Measurements from ENCODE around the gene CUL7. TPM values are rescaled to one million over a fixed set of nuclear protein-coding genes. Genes with fewer than 3 reads are reported as not detected.

CUL7 gene
- total and polyA plus RNA-seq, 2 of the 8 experiments (the other 6 are each of a cell fraction or from before 2014, with no cell fraction given), result 10.8 to 15.0 TPM

DNA sequence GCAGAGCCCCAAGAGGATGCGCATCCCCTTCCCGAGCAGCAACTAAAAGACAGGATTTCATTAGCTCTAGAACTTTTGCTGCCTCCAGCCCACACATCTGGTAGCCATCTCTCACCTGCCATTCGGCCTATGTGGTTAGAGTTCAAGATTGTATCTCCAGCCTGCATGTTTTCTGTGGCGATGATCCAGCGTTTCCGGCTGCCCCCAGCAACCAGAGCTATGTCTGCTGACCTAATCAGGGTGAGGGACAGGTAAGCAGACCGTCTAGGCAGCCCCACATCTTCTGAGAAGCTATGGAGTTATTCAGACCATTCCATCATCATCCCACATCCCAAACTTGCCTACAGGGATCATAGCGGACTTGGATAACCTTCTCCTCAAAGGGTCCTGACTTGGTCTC lies 2.3 kb upstream of the CUL7 start:
- FAIRE-seq, result no peak

More for the DNA sequence above, 2.3 kb upstream of the CUL7 start:
- Histone ChIP-seq H3K4me3 (ENCODE audit: extremely low read depth in 1 of 4, insufficient read depth in 2 of 4, low read depth in 3 of 4, low read length in 4 of 4) (no peak overlapping the region), H2BK12ac (ENCODE audit: low read depth, low read length) (no peak overlapping the region), H2AK5ac (ENCODE audit: low read depth, low read length) (no peak overlapping the region), H3K23ac (ENCODE audit: insufficient read length) (no peak overlapping the region), H3K18ac (ENCODE audit: extremely low read depth, low read length) (no peak overlapping the region), H3K9ac (replicated peaks in 1 of 4; ENCODE audit: extremely low read depth in 1 of 4, low read depth in 3 of 4, low read length in 3 of 4) (no peak overlapping the region), H2BK120ac (replicated peaks; ENCODE audit: low read depth, low read length) (no peak overlapping the region), H4K91ac (replicated peaks; ENCODE audit: insufficient read length, low read length) (no peak overlapping the region), H2BK20ac (ENCODE audit: low read length) (no peak overlapping the region), H3K14ac (ENCODE audit: insufficient read length) (no peak overlapping the region), H3K56ac (replicated peaks; ENCODE audit: insufficient read length, low read depth, low read length) (no peak overlapping the region), H3K27ac (ENCODE audit: low read depth, low read length) (no peak overlapping the region), H3K9me3 (ENCODE audit: insufficient read depth in 2 of 2, low read depth in 1 of 2, low read length in 1 of 2) (no peaks in the 10 kb centered on the region), H2AFZ (ENCODE audit: low read length) (no peak overlapping the region), H2BK5ac (ENCODE audit: low read depth, low read length) (no peak overlapping the region; the same call in 1 of the 2 replicates), H2BK15ac (ENCODE audit: low read length) (no peak overlapping the region), H3K79me1 (ENCODE audit: low read depth, low read length) (peaks cover 15% of the 10 kb centered on the region), H3K4me2 (ENCODE audit: insufficient read depth in 1 of 2, low read depth in 2 of 2, low read length in 2 of 2) (no peak overlapping the region), H4K20me1 (replicated peaks in 1 of 2; ENCODE audit: control insufficient read depth in 1 of 2, insufficient read depth in 2 of 2, low read length in 2 of 2) (no peaks in the 10 kb centered on the region), H3K4ac (replicated peaks; ENCODE audit: insufficient read length, low read depth, low read length) (no peak overlapping the region), H3K79me2 (ENCODE audit: control insufficient read depth in 1 of 2, insufficient read depth in 2 of 2, low read length in 2 of 2) (peaks cover 6 to 16% of the 10 kb centered on the region in 2 experiments; a peak in 3 of 4 replicates), H3K23me2 (ENCODE audit: low read depth, low read length) (peaks cover 17% of the 10 kb centered on the region), H4K8ac (ENCODE audit: extremely low read depth, insufficient read depth, low read length) (no peak overlapping the region), H3K36me3 (ENCODE audit: control insufficient read depth in 2 of 4, insufficient read depth in 4 of 4, low read length in 3 of 4) (peaks cover 3 to 16% (median 11%) of the 10 kb centered on the region in 4 experiments; a peak in 6 of 8 replicates), H3K4me1 (replicated peaks in 1 of 4; ENCODE audit: control insufficient read depth in 3 of 4, insufficient read depth in 4 of 4, low read length in 3 of 4) (peaks cover 4 to 20% (median 10%) of the 10 kb centered on the region in 4 experiments; a peak in 6 of 7 replicates), H4K5ac (ENCODE audit: insufficient read length, low read depth, low read length) (no peak overlapping the region), H3K27me3 (replicated peaks in 1 of 4; ENCODE audit: control insufficient read depth in 3 of 4, extremely low read depth in 1 of 4, insufficient read depth in 3 of 4, low read length in 3 of 4) (no peaks in the 10 kb centered on the region)
- no peak for TF ChIP-seq TBP (IDR thresholded peaks at IDR 0.05; ENCODE audit: low read depth, low read length)
- TF ChIP-seq RAD21 (IDR thresholded peaks at IDR 0.05 in 1 of 2, conservative IDR thresholded peaks at IDR 0.05 in 1 of 2; ENCODE audit: low read depth in 2 of 2, low read length in 2 of 2), result no peak
- TF ChIP-seq MAX (IDR thresholded peaks at IDR 0.05), result no peak
- no peak for TF ChIP-seq SIN3A (conservative IDR thresholded peaks at IDR 0.05 in 1 of 2, IDR thresholded peaks at IDR 0.05 in 1 of 2; ENCODE audit: low read depth in 1 of 2, low read length in 2 of 2)
- TF ChIP-seq FOSL1 (IDR thresholded peaks at IDR 0.05; ENCODE audit: insufficient read depth, low read depth, low read length), result no peak
- POLR2A ChIA-PET (ENCODE audit: partially characterized antibody), result interaction anchor here (1.0 to 29.7 kb wide), 8 partner anchors 10 to 116 kb away, joined by 3 to 584 read pairs (median 14); partner anchors contain the start of genes KLHDC3, MEA1, PTK7 and RRP36
- WGBS, 2 experiments (ENCODE audit: extremely low coverage in 1 of 2, insufficient coverage in 1 of 2, insufficient read length in 1 of 2, insufficient replicate concordance in 2 of 2, low coverage in 1 of 2, low lambda C conversion rate in 2 of 2, missing lambda C conversion rate in 1 of 2), result 90% methylated on average over 8 of the region's 8 CpGs; no CpG with 5 or more reads in 1 of the 2 experiments
- CTCF ChIA-PET (ENCODE audit: partially characterized antibody), result interaction anchor here (0.7 to 3.0 kb wide), 6 partner anchors 14 to 92 kb away, joined by 3 to 18 read pairs (median 4); no protein-coding TSS in a partner anchor
- DNase-seq (ENCODE audit: low read depth in 1 of 2, low spot score in 2 of 2), result no peak
